GM18520 (cell line): ENCODE measurements around the gene TMEM221.

ENCODE experiments used
- ATAC-seq: cut with Tn5 transposase; IDR thresholded peaks from one replicate; pipeline ENCODE4 v1.9.1; 2021; ENCODE audit not compliant: unreplicated experiment

The TMEM221 gene

GRCh38 chr19:17406046-17406886, 42.2 kb downstream of the TMEM221 start:
- peak; percentile 13 for ATAC-seq

GRCh38 chr19:17405250-17406045, 43.0 kb downstream of the TMEM221 start, which contains the start of gene BST2:
Gene BST2, minus strand, starts transcription at chr19:17405630. Its CDS starts 55 bp downstream, at chr19:17405575.
- ATAC-seq: peak; percentile 71

DNA sequence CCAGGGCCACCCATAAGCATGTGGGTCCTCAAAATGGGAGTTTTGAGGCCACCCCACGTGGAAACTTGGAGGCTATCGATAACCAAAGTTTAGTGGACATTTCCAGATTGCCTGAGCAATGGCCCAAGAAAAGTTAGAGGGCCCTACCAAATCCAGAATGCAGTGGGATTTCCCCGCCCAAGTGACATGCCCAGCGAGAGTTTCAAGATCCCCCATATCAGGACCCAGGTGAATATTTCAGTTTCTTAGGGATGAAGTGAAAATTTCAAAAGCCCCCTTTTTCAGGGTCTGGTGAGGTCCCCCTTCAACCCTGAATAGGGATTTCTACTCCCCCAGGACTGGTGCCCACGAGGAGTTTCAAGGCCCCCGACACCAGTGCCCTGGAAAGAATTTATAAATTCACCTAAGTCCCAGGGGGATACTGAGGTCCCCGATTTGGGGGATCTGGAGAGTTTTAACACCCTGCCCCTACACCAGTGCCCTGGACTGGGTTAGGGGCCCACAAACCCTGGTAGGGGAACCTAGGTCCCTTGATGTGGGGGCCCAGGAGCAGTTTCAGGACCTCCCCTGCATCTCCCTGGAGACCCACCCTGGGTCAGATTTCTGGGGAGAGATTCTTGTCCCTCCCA, 43.7 kb downstream of the TMEM221 start:
- peak; percentile 14 for ATAC-seq

DNA sequence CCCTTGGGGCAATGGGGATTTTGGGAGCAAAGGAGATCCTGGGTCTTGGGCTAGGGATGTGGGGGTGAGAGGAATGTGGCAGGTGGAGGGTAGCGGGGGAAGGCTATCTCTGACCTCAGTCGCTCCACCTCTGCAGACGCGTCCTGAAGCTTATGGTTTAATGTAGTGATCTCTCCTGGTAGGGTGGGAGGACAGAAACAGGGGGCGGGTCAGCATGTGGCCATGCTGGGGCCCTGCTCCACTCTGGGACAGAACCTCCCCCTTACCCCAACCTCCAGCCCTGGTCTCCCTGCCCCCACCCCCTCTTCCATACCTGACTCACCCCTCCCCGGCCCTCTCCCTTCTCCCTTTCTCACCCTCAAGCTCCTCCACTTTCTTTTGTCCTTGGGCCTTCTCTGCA, 44.5 kb downstream of the TMEM221 start:
- no peak for ATAC-seq

- no peak for ATAC-seq
Measured at GRCh38 chr19:17402982-17403855, 45.2 kb downstream of the TMEM221 start.

DNA sequence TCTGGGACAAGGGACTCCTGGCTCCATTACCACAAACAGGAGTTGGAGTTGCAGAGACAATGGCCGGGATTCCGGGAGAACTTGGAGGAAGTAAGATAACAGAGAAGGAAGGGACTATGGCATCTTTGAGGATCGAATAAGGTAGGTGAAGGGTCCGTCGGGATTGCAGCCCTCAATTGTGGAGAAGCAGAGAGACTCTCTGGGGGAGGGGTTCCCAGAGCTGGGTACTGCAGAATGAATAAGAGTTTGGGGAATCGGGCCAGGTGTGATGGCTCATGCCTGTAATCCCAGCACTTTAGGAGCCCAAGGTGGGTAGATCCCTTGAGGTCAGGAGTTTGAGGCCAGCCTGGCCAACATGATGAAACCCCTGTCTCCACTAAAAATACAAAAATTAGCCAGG, 46.8 kb downstream of the TMEM221 start:
- ATAC-seq: no peak

DNA sequence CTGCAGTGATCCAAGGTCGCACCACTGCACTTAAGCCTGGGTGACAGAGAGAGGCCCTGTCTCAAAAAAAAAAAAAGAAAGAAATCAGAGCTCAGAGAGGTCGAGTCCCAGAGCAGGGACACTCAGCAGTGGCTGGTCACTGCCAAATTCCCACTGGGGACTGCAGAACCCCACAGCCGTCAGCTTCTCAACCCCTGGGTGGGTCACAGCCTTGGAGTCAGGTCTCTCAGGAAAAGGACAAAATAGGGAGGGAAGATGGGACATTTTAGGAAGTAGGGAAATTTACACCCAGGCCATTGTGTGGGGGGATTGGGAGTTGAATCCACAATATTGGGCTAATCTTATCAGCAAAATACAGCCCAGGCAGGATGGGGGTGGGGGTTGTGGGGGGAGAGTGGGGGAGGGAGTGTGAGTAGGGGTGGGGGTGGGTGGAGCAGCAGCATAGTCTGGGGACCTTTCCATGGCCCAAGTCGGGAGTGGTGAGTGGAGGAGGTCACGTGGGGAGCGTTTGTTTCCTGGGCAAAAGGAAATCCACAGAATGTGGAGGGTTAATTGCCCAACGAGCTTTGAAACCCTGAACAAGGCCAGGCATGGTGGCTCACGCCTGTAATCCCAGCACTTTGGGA, 49.5 kb downstream of the TMEM221 start:
- ATAC-seq: no peak

DNA sequence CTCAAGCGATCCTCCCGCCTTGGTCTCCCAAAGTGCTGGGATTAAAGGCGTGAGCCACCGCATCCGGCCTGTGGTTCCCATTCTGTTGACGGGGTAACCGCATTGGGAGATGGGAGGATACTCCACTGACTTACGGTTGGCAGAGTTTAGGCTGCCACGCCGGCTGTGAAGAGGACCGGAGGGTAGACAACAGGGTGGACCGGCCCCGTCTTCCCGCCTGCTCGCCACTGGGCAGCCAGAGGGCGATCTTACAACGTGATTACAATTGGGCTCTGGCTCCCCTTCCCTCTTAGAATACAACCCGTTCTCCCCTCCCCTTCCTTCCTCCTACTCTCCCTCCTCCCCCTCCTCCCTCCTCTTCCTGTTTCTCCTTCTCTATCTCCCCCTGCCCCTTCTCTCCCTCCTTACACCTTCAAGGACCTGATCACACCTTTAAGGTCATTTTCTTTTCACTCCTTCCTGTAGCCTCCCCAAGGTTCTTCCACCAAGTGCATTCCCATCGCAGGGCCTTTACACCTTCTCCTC, 53.5 kb downstream of the TMEM221 start:
- ATAC-seq: no peak

- ATAC-seq: no peak
Measured at GRCh38 chr19:17393914-17394313, 54.6 kb downstream of the TMEM221 start, which contains the start of gene CCDC194. Gene CCDC194, minus strand, starts transcription at chr19:17394196. Its CDS starts 38 bp downstream, at chr19:17394158.

DNA sequence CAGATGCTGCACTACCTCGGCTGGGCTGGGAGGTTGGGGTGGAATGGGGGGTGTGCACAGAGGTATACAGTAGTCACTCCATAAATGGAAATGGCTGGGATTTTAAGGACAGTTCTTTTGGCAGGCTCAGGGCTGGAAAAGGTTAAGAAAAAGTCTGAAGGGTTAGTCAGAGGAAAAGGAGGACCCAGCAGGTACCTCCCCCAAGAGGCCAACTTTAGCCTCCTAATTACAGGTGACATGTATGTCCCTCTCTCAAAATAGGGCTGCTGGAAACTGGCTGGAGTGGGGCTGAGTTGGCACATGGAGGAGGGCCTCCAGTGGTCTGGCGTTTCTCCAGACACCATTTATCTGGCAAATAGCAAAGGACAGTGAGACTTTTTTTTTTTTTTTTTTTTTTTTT, 55.5 kb downstream of the TMEM221 start:
- no peak for ATAC-seq

- no peak for ATAC-seq
Measured at GRCh38 chr19:17391371-17392151, 56.9 kb downstream of the TMEM221 start.

GRCh38 chr19:17390665-17391370, 57.6 kb downstream of the TMEM221 start:
- ATAC-seq: peak; percentile 93

DNA sequence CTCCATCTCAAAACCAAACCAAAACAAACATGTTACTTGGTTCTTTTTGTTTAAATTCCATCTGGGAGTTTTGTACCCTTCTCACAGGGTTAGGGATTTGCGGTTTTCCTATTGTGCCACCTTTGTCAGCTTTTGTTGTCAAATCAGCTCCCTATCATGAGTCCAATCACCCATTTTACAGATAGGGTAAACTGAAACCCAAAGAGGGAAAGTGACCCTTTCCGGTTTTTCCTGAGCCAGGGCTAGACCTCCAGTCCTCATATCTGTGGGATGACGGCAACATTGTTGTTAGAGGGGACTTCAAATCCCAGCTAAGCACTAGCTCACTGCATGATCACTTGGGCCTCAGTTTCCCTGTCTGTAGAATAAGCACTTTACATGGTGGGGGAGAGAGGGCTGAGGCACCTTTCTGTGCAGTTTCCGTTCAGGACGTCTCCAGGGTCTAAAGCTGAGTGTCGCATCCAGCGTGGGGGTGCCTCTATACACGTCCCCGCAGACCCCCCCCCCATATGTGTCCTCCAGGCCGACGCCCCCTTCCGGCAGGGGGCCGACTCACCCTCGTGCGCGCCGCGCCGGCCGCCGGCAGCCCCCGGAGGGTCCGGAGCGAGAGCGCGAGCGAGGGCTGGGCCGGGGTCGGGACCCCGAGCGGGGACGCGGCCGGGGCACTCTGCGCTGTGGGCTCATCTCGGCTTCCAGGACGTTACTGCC, 58.4 kb downstream of the TMEM221 start:
- no peak for ATAC-seq

GRCh38 chr19:17389288-17389687, 59.2 kb downstream of the TMEM221 start:
- no peak for ATAC-seq

DNA sequence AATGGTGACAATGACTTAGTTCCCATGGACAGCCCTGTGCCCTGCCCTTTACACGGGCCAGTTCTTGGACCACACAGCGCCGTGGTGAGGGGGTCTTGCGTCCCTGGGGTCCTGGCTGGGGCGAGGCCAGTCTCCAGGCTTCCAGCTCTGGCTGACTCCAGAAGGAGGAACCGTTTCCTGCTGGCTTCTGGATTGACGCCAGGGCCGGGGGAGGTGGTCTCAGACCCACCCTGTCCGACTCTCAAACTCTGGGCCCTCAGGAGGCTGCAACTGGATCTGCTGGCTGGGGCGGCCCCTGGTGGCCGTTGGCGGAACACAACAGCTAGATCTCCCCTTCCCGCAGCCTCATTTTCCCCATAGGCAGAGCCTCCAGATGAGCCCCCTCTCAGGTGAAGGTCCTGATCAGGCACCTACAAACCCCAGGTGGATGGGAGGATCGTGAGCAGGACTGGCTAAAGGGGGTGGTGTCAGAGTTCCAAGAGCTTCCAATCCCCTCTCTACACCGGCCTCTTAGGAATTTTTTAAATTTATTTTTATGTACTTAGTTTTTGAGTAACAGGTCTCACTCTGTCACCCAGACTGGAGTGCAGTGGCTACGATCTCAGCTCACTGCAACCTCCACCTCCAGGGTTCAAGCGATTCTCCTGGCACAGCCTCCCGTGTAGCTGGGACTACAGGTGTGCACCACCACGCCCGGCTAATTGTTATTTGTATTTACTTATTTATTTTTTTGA, 62.4 kb downstream of the TMEM221 start:
- no peak for ATAC-seq
